ENCODE measurements around the gene PARD3B. TPM values are rescaled to one million over a fixed set of nuclear protein-coding genes. Genes with fewer than 3 reads are reported as not detected.

The PARD3B gene
- total and polyA plus RNA-seq, 2 donors (not counting 1 experiment from before 2014, with no cell fraction given): 7.4 to 20.6 TPM

GRCh38 chr2:205290299-205290698, 745.0 kb downstream of the PARD3B start:
- Histone ChIP-seq H3K4me3 (replicated peaks in 1 of 4; ENCODE audit: control extremely low read depth in 1 of 4, insufficient read depth in 1 of 4, low read depth in 3 of 4, low read length in 4 of 4) (no peak overlapping the region), H3K27ac (ENCODE audit: insufficient read depth, low read length) (no peak overlapping the region), H2AFZ (ENCODE audit: low read length) (no peak overlapping the region), H3K9ac (ENCODE audit: insufficient read depth, low read length) (no peak overlapping the region), H3K36me3 (ENCODE audit: control insufficient read depth, insufficient read depth, low read length) (no peaks in the 10 kb centered on the region), H4K20me1 (ENCODE audit: control insufficient read depth, extremely low read depth, insufficient read depth, low read length) (no peaks in the 10 kb centered on the region), H3K4me1 (ENCODE audit: control insufficient read depth, extremely low read depth, insufficient read depth, low read length) (no peaks in the 10 kb centered on the region), H3K9me3 (ENCODE audit: control insufficient read depth, insufficient read depth, low read depth, low read length) (no peaks in the 10 kb centered on the region), H3K27me3 (ENCODE audit: control insufficient read depth, insufficient read depth, low read length) (no peaks in the 10 kb centered on the region), H3K4me2 (ENCODE audit: extremely low read depth, insufficient read depth, low read length) (no peak overlapping the region), H3K79me2 (ENCODE audit: control insufficient read depth, insufficient read depth, low read length) (no peaks in the 10 kb centered on the region)
- TF ChIP-seq, protein P1, sequence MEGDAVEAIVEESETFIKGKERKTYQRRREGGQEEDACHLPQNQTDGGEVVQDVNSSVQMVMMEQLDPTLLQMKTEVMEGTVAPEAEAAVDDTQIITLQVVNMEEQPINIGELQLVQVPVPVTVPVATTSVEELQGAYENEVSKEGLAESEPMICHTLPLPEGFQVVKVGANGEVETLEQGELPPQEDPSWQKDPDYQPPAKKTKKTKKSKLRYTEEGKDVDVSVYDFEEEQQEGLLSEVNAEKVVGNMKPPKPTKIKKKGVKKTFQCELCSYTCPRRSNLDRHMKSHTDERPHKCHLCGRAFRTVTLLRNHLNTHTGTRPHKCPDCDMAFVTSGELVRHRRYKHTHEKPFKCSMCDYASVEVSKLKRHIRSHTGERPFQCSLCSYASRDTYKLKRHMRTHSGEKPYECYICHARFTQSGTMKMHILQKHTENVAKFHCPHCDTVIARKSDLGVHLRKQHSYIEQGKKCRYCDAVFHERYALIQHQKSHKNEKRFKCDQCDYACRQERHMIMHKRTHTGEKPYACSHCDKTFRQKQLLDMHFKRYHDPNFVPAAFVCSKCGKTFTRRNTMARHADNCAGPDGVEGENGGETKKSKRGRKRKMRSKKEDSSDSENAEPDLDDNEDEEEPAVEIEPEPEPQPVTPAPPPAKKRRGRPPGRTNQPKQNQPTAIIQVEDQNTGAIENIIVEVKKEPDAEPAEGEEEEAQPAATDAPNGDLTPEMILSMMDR (conservative IDR thresholded peaks at IDR 0.05 in 1 of 2, IDR thresholded peaks at IDR 0.05 in 1 of 2; ENCODE audit: low read depth in 1 of 2, low read length in 2 of 2): no peak
- no peak for TF ChIP-seq EZH2 (IDR thresholded peaks at IDR 0.05; ENCODE audit: low read length, missing control alignments)
- DNase-seq (ENCODE audit: low read depth in 2 of 2): no peak

DNA sequence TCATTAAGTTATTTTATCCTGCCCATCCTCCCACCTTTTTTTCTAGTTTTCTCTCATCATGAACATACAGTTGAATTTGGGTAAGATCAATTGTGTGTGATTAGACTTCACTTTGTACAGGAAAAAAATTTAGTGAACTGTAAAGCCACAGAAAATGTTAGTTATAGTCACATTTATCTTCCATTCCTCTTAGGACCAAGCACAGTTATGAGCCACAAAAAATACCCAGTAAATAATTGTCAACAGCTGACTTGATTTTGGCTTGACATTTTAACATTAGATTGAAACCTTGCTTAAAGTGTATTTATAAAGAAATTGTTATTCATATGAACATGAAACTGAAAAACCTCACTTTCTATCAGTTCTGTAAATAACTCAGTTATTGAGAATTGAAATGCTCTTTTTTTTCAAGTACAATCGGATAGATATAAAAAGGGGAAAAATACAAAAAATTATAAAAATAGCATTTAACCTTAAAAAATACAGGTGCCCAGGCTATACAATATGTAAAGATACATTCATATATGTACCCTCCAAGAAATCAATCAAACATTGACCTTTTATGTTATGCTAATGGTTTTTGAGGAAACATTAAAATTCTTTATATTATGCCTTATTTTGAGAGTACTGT, 747.5 kb downstream of the PARD3B start:
- Histone ChIP-seq H3K4me1 (ENCODE audit: control insufficient read depth, extremely low read depth, insufficient read depth, low read length) (no peaks in the 10 kb centered on the region), H3K79me2 (ENCODE audit: control insufficient read depth, insufficient read depth, low read length) (no peaks in the 10 kb centered on the region), H3K27ac (ENCODE audit: insufficient read depth, low read length) (no peak overlapping the region), H4K20me1 (ENCODE audit: control insufficient read depth, extremely low read depth, insufficient read depth, low read length) (no peaks in the 10 kb centered on the region), H2AFZ (ENCODE audit: low read length) (no peak overlapping the region), H3K9ac (ENCODE audit: insufficient read depth, low read length) (no peak overlapping the region), H3K27me3 (ENCODE audit: control insufficient read depth, insufficient read depth, low read length) (no peaks in the 10 kb centered on the region), H3K36me3 (ENCODE audit: control insufficient read depth, insufficient read depth, low read length) (no peaks in the 10 kb centered on the region), H3K9me3 (ENCODE audit: control insufficient read depth, insufficient read depth, low read depth, low read length) (no peaks in the 10 kb centered on the region), H3K4me3 (replicated peaks in 1 of 4; ENCODE audit: control extremely low read depth in 1 of 4, insufficient read depth in 1 of 4, low read depth in 3 of 4, low read length in 4 of 4) (no peak overlapping the region), H3K4me2 (ENCODE audit: extremely low read depth, insufficient read depth, low read length) (no peak overlapping the region)
- no peak for TF ChIP-seq EZH2 (IDR thresholded peaks at IDR 0.05; ENCODE audit: low read length, missing control alignments)
- TF ChIP-seq, protein P1 (conservative IDR thresholded peaks at IDR 0.05 in 1 of 2, IDR thresholded peaks at IDR 0.05 in 1 of 2; ENCODE audit: low read depth in 1 of 2, low read length in 2 of 2): no peak
- no peak for DNase-seq (ENCODE audit: low read depth in 2 of 2)

GRCh38 chr2:205293559-205293958, 748.3 kb downstream of the PARD3B start:
- TF ChIP-seq, protein P1 (conservative IDR thresholded peaks at IDR 0.05 in 1 of 2, IDR thresholded peaks at IDR 0.05 in 1 of 2; ENCODE audit: low read depth in 1 of 2, low read length in 2 of 2): no peak
- TF ChIP-seq EZH2 (IDR thresholded peaks at IDR 0.05; ENCODE audit: low read length, missing control alignments): no peak
- Histone ChIP-seq H4K20me1 (ENCODE audit: control insufficient read depth, extremely low read depth, insufficient read depth, low read length) (no peaks in the 10 kb centered on the region), H3K27me3 (ENCODE audit: control insufficient read depth, insufficient read depth, low read length) (no peaks in the 10 kb centered on the region), H3K9ac (ENCODE audit: insufficient read depth, low read length) (no peak overlapping the region), H3K79me2 (ENCODE audit: control insufficient read depth, insufficient read depth, low read length) (no peaks in the 10 kb centered on the region), H3K9me3 (ENCODE audit: control insufficient read depth, insufficient read depth, low read depth, low read length) (no peaks in the 10 kb centered on the region), H2AFZ (ENCODE audit: low read length) (no peak overlapping the region), H3K4me1 (ENCODE audit: control insufficient read depth, extremely low read depth, insufficient read depth, low read length) (no peaks in the 10 kb centered on the region), H3K36me3 (ENCODE audit: control insufficient read depth, insufficient read depth, low read length) (no peaks in the 10 kb centered on the region), H3K4me2 (ENCODE audit: extremely low read depth, insufficient read depth, low read length) (no peak overlapping the region), H3K27ac (ENCODE audit: insufficient read depth, low read length) (no peak overlapping the region), H3K4me3 (replicated peaks in 1 of 4; ENCODE audit: control extremely low read depth in 1 of 4, insufficient read depth in 1 of 4, low read depth in 3 of 4, low read length in 4 of 4) (no peak overlapping the region)
- DNase-seq (ENCODE audit: low read depth in 2 of 2): no peak

All from fibroblast of lung (primary cell).